SK-N-SH (cell line): ENCODE measurements around the gene LINC00305.

Experiments used
- CTCF ChIP-seq: fragments of 200-600 bp; sonication (generic); IDR thresholded peaks from 2 replicates; pipeline ENCODE4 v1.6.1; 2017; ENCODE audit warnings: antibody characterized with exemption, mild to moderate bottlenecking, moderate library complexity
- EP300 ChIP-seq, 2 experiments: IDR thresholded peaks; 2 replicates each; pipeline versions ENCODE4 v1.4.0 to v1.6.1; 2012; ENCODE audit warnings: borderline replicate concordance in 1 of 2, low read depth in 1 of 2, low read length in 1 of 2
- FOXM1 ChIP-seq: IDR thresholded peaks from 2 replicates; pipeline ENCODE4 v1.4.0; 2012; ENCODE audit warnings: low read depth, mild to moderate bottlenecking
- MAX ChIP-seq: IDR thresholded peaks from 2 replicates; pipeline ENCODE4 v1.4.0; 2012; ENCODE audit warnings: low read depth
- MEF2A ChIP-seq: IDR thresholded peaks from 2 replicates; pipeline ENCODE4 v1.4.0; 2012; ENCODE audit warnings: low read depth, borderline replicate concordance
- MXI1 ChIP-seq: IDR thresholded peaks from 2 replicates; pipeline ENCODE4 v1.6.1; 2012; ENCODE audit warnings: mild to moderate bottlenecking, low read depth, low read length, improper control_type of control experiment
- NFIC ChIP-seq: IDR thresholded peaks from 2 replicates; pipeline ENCODE4 v1.4.0; 2012; ENCODE audit warnings: borderline replicate concordance
- RCOR1 ChIP-seq: fragments of 150-350 bp; IDR thresholded peaks from 2 replicates; pipeline ENCODE4 v1.6.1; 2017; ENCODE audit warnings: antibody characterized with exemption, low read length
- RXRA ChIP-seq: IDR thresholded peaks from 2 replicates; pipeline ENCODE4 v1.4.0; 2012; ENCODE audit warnings: low read depth, mild to moderate bottlenecking, borderline replicate concordance
- SMC3 ChIP-seq: IDR thresholded peaks from 2 replicates; pipeline ENCODE4 v1.6.1; 2012; ENCODE audit warnings: low read depth, low read length, improper control_type of control experiment
- USF2 ChIP-seq: fragments of 150-350 bp; IDR thresholded peaks from 2 replicates; pipeline ENCODE4 v1.6.1; 2017; ENCODE audit warnings: antibody characterized with exemption, low read length, low read depth, borderline replicate concordance

GRCh38 chr18:64180617-64181016 lies 31.7 kb upstream of the LINC00305 start:
- TF ChIP-seq MXI1 (no peak), EP300 (IDR thresholded peaks at IDR 0.05; ENCODE audit: borderline replicate concordance in 1 of 2, low read depth in 1 of 2, low read length in 1 of 2) (no peak), SMC3 (no peak), CTCF (no peak), RXRA (no peak), FOXM1 (no peak), MEF2A (no peak), USF2 (no peak), NFIC (no peak), RCOR1 (no peak), MAX (no peak)
